ENCODE data around the gene FLT3LG.

- TF ChIP-seq CTCF (IDR thresholded peaks at IDR 0.05): no peak
- no peak for TF ChIP-seq EP300 (IDR thresholded peaks at IDR 0.05)
- TF ChIP-seq POLR2A (IDR thresholded peaks at IDR 0.05; ENCODE audit: low read depth): no peak
Observed at GRCh38 chr19:49514151-49514550, 40.1 kb downstream of the FLT3LG start.

Measured in esophagus muscularis mucosa (tissue), 4 donors.